ENCODE results near the gene INPP5E.

Gene INPP5E

DNA sequence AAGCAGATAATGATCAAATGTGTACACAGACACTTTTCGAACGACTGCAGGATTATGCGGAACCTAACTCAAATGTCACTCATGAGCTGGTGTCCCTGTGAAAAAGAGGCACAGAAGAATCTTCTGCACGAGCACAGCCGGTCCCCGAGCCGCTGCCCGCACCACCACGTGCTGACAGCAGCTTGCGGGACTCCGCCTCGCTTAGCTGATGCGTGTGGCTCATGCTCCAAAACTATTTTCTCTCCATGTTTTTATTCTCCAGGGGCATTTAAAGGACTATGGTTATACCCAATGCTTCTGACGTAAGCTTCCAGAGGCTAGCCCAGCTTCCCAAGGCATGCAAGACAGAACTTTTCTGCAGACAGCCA lies 33.7 kb upstream of the INPP5E start:
- no peak for DNase-seq
- no peak for TF ChIP-seq CTCF (IDR thresholded peaks at IDR 0.05)
- no peak overlapping the region for H3K27ac Mint-ChIP-seq
- no peak overlapping the region for H3K4me3 Mint-ChIP-seq
- peaks cover 41% of the 10 kb centered on the region for H3K36me3 Mint-ChIP-seq (ENCODE audit: low read depth)
- no peaks in the 10 kb centered on the region for H3K27me3 Mint-ChIP-seq (ENCODE audit: low read depth, poor library complexity)
- H3K4me1 Mint-ChIP-seq, result peaks cover 7% of the 10 kb centered on the region
- H3K9me3 Mint-ChIP-seq, result no peaks in the 10 kb centered on the region

DNA sequence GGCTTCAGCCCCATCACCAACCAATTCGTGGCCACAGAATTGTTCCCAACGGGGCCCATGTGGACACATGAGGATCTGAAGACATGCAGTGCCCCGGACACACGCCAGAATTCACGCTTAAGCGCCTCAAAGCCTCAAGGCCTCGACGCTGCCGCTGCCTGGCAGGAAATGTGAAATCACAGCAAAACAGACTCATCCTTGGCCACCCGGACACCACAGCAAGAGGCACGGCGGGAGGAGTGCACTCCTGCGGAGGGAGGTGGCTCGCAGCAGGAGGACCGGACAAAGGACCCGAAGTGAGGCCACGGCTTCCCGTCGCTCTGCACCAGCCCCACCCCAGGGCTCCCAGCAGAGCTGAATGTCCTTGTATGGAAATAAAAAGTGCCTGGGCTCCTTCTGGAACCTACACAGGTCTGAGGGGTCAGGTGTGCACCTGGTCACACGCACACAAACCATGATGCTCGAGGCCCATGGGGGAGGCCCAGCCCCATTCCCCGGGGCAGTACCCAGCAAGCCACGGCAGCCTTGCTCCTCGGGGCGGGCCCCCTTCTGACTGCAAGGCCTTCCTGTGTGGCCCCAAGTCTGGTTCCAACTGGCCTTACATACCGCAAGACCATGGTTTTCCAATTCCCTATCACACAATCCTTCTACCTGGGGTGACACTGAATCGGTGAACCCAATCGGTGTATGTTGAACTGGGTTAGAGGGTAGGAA lies 33.2 kb upstream of the INPP5E start:
- Mint-ChIP-seq H3K9me3 (no peaks in the 10 kb centered on the region), H3K27me3 (ENCODE audit: low read depth, poor library complexity) (no peaks in the 10 kb centered on the region), H3K4me3 (no peak overlapping the region), H3K36me3 (ENCODE audit: low read depth) (peaks cover 39% of the 10 kb centered on the region), H3K27ac (no peak overlapping the region), H3K4me1 (peaks cover 7% of the 10 kb centered on the region)
- no peak for DNase-seq
- TF ChIP-seq CTCF (IDR thresholded peaks at IDR 0.05), result no peak

GRCh38 chr9:136471802-136472487 lies 32.3 kb upstream of the INPP5E start:
- Mint-ChIP-seq H3K27me3 (ENCODE audit: low read depth, poor library complexity) (no peaks in the 10 kb centered on the region), H3K36me3 (ENCODE audit: low read depth) (peaks cover 35% of the 10 kb centered on the region), H3K4me3 (no peak overlapping the region), H3K27ac (no peak overlapping the region), H3K9me3 (no peaks in the 10 kb centered on the region), H3K4me1 (peaks cover 7% of the 10 kb centered on the region)
- no peak for TF ChIP-seq CTCF (IDR thresholded peaks at IDR 0.05)
- DNase-seq, result no peak

GRCh38 chr9:136470792-136471469 lies 31.3 kb upstream of the INPP5E start:
- H3K9me3 Mint-ChIP-seq, result no peaks in the 10 kb centered on the region
- TF ChIP-seq CTCF (IDR thresholded peaks at IDR 0.05), result no peak
- H3K4me1 Mint-ChIP-seq, result peaks cover 7% of the 10 kb centered on the region
- peak overlapping the region; percentile 64 for H3K27ac Mint-ChIP-seq
- no peak overlapping the region for H3K4me3 Mint-ChIP-seq
- no peak for DNase-seq
- no peaks in the 10 kb centered on the region for H3K27me3 Mint-ChIP-seq (ENCODE audit: low read depth, poor library complexity)
- H3K36me3 Mint-ChIP-seq (ENCODE audit: low read depth), result peaks cover 39% of the 10 kb centered on the region

DNA sequence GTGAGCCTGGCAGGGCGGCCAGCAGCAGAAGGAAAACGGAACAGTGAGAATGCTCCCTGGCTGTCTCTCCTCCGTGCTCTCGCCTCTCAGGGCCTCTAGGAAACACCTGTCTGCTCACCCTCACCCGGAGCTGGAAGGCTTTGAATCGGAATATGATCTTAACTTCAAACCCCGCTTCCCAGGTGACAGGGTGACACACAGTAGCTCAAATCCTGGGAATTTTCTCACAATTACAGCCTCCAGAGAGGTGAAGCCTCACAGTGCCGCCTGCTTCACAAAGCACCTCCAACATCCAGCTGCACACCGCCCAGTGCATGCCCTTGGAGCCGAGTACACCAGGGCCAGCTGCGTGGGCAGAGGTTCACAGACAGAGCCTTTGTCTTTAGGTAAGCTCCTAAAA lies 30.7 kb upstream of the INPP5E start:
- Mint-ChIP-seq H3K9me3 (no peaks in the 10 kb centered on the region), H3K27me3 (ENCODE audit: low read depth, poor library complexity) (no peaks in the 10 kb centered on the region), H3K27ac (peak overlapping the region; percentile 25), H3K4me1 (peaks cover 7% of the 10 kb centered on the region), H3K36me3 (ENCODE audit: low read depth) (peaks cover 36% of the 10 kb centered on the region), H3K4me3 (no peak overlapping the region)
- TF ChIP-seq CTCF (IDR thresholded peaks at IDR 0.05), result no peak
- no peak for DNase-seq

Measured in nephron progenitor cell (in vitro differentiated cells).